D721Med (cell line): ENCODE data around the gene KBTBD3.

Experiments used
- DNase-seq: peaks from one replicate; pipeline ENCODE4 v3.0.0; 2011; ENCODE audit warnings: low spot score; ENCODE audit not compliant: insufficient read length
- FAIRE-seq: peaks from 2 replicates; lab custom pipeline; 2011; peaks lifted over from hg19 to GRCh38; lab: Jason Lieb, UNC
- CTCF ChIP-seq: IDR thresholded peaks from 2 replicates; pipeline ENCODE4 v1.5.1; 2012; ENCODE audit warnings: mild to moderate bottlenecking, control low read depth; ENCODE audit not compliant: insufficient read depth; ENCODE audit errors: missing control alignments

Gene KBTBD3

GRCh38 chr11:106092446-106092845 lies 15.3 kb upstream of the KBTBD3 start:
- no peak for DNase-seq
- FAIRE-seq = no peak
- TF ChIP-seq CTCF = no peak

- no peak for TF ChIP-seq CTCF
- no peak for DNase-seq
- FAIRE-seq = no peak
These were observed 14.5 kb upstream of the KBTBD3 start for GRCh38 chr11:106091480-106092123.

- no peak for TF ChIP-seq CTCF
- DNase-seq (no peak), FAIRE-seq (no peak)
These were observed 11.7 kb upstream of the KBTBD3 start for GRCh38 chr11:106088896-106089295.

GRCh38 chr11:106087815-106088435 lies 10.8 kb upstream of the KBTBD3 start:
- TF ChIP-seq CTCF = peak; percentile 90
- FAIRE-seq (no peak), DNase-seq (no peak)

GRCh38 chr11:106086850-106087249 lies 9.7 kb upstream of the KBTBD3 start:
- no peak for FAIRE-seq
- TF ChIP-seq CTCF = no peak
- no peak for DNase-seq

- FAIRE-seq (no peak), DNase-seq (no peak)
- no peak for TF ChIP-seq CTCF
These were observed 9.0 kb upstream of the KBTBD3 start for GRCh38 chr11:106086135-106086534.

GRCh38 chr11:106082096-106082495 lies 4.9 kb upstream of the KBTBD3 start:
- no peak for TF ChIP-seq CTCF
- no peak for DNase-seq
- no peak for FAIRE-seq
